A549 (cell line): Measurements from ENCODE around the gene PNKP. TPM values are rescaled to one million over a fixed set of nuclear protein-coding genes. Genes with fewer than 3 reads are reported as not detected.

ENCODE experiments used
- ATAC-seq, 2 experiments: fragments of 200-7000 bp in 1 of 2; fragments of >200 bp in 1 of 2; cut with Nextera tagmentation in 1 of 2; cut with Tn5 transposase in 1 of 2; 3 replicates each; pipeline versions ENCODE4 v1.8.0 to v1.9.1; 2018 to 2020; ENCODE audit warnings: mild to moderate bottlenecking in 1 of 2, moderate library complexity in 1 of 2
- CTCF ChIA-PET: fragments of 300-600 bp; sonication (Branson Sonifier 250); formaldehyde crosslinking; extraction: SDS; loops from one replicate; lab custom pipeline; 2021; ENCODE audit warnings: antibody characterized with exemption, inconsistent platforms; lab: Yijun Ruan, JAX
- POLR2A ChIA-PET: fragments of 350-600 bp; formaldehyde crosslinking; extraction: SDS; loops from one replicate; lab custom pipeline; 2021; ENCODE audit warnings: antibody characterized with exemption, inconsistent platforms; lab: Yijun Ruan, JAX
- DNase-seq, 2 experiments: peaks; one replicate each; pipeline versions ENCODE4 v3.0.0 to v3.0.0-alpha.2; 2011 to 2016; ENCODE audit warnings: low read depth in 1 of 2, low spot score in 1 of 2
- FAIRE-seq: peaks from 2 replicates; lab custom pipeline; 2011; peaks lifted over from hg19 to GRCh38; lab: Jason Lieb, UNC
- H3K27ac ChIP-seq, 2 experiments: fragments of >200 bp; sonication (Bioruptor Twin); formaldehyde crosslinking; 3 replicates each; pipeline ENCODE4 v1.5.1; 2016 to 2017
- H3K4me1 ChIP-seq: fragments of >200 bp; sonication (Bioruptor Twin); formaldehyde crosslinking; 3 replicates; pipeline ENCODE4 v1.6.1; 2016
- H3K4me2 ChIP-seq: fragments of >200 bp; sonication (Bioruptor Twin); formaldehyde crosslinking; 3 replicates; pipeline ENCODE4 v1.6.1; 2016
- H3K4me3 ChIP-seq: fragments of >200 bp; sonication (Bioruptor Twin); formaldehyde crosslinking; 3 replicates; pipeline ENCODE4 v1.5.1; 2016
- H3K9me3 ChIP-seq: fragments of >200 bp; sonication (Bioruptor Twin); formaldehyde crosslinking; 3 replicates; pipeline ENCODE4 v1.6.1; 2016
- BHLHE40 ChIP-seq: IDR thresholded peaks from 2 replicates; pipeline ENCODE4 v1.6.1; 2012; ENCODE audit warnings: low read depth, low read length, inconsistent platforms
- CBX8 ChIP-seq: fragments of 200-600 bp; sonication (generic); IDR thresholded peaks from 2 replicates; pipeline ENCODE4 v1.6.1; 2016
- EHMT2 ChIP-seq: fragments of 200-600 bp; sonication (generic); IDR thresholded peaks from 2 replicates; pipeline ENCODE4 v1.6.1; 2016; ENCODE audit warnings: antibody characterized with exemption, low read depth, mild to moderate bottlenecking, moderate library complexity
- EP300 ChIP-seq, 2 experiments: fragments of >200 bp; sonication (Bioruptor Twin); formaldehyde crosslinking; IDR thresholded peaks; 2 replicates in 1 of 2; 3 replicates in 1 of 2; pipeline ENCODE4 v1.6.1; 2016 to 2017
- ESRRA ChIP-seq: fragments of 150-350 bp; IDR thresholded peaks from 2 replicates; pipeline ENCODE4 v1.6.1; 2014; ENCODE audit warnings: mild to moderate bottlenecking, low read length, borderline replicate concordance
- FOSL2 ChIP-seq, 2 experiments: fragments of 450-650 bp in 1 of 2; fragments of >200 bp in 1 of 2; sonication (Bioruptor Twin) in 1 of 2; formaldehyde crosslinking; IDR thresholded peaks; 2 replicates each; pipeline versions ENCODE4 v1.5.0 to v1.6.1; 2016 to 2020; ENCODE audit warnings: mild to moderate bottlenecking in 1 of 2, moderate library complexity in 1 of 2
- GATA3 ChIP-seq: IDR thresholded peaks from 2 replicates; pipeline ENCODE4 v1.6.1; 2012; ENCODE audit warnings: borderline replicate concordance
- HDAC2 ChIP-seq: fragments of 200-600 bp; sonication (generic); IDR thresholded peaks from 2 replicates; pipeline ENCODE4 v1.6.1; 2016
- HOXA7 ChIP-seq: fragments of 250-450 bp; sonication (Bioruptor Pico); IDR thresholded peaks from 2 replicates; pipeline ENCODE4 v1.5.0; 2020; ENCODE audit warnings: mild to moderate bottlenecking, moderate library complexity
- HOXB5 ChIP-seq: fragments of 250-450 bp; sonication (Bioruptor Pico); IDR thresholded peaks from 2 replicates; pipeline ENCODE4 v1.5.0; 2020; ENCODE audit warnings: mild to moderate bottlenecking, moderate library complexity
- KDM5A ChIP-seq: fragments of 200-600 bp; sonication (generic); IDR thresholded peaks from 2 replicates; pipeline ENCODE4 v1.6.1; 2016; ENCODE audit warnings: antibody characterized with exemption, mild to moderate bottlenecking
- NPAS2 ChIP-seq: fragments of 250-450 bp; sonication (Bioruptor Pico); IDR thresholded peaks from 2 replicates; pipeline ENCODE4 v1.8.0; 2022; ENCODE audit warnings: mild to moderate bottlenecking, moderate library complexity, borderline replicate concordance
- PHF8 ChIP-seq: fragments of 200-600 bp; sonication (generic); IDR thresholded peaks from 2 replicates; pipeline ENCODE4 v1.6.1; 2016; ENCODE audit warnings: low read depth, mild to moderate bottlenecking, antibody characterized with exemption, moderate library complexity, borderline replicate concordance
- RAD21 ChIP-seq, 2 experiments: fragments of >200 bp in 1 of 2; sonication (Bioruptor Twin) in 1 of 2; formaldehyde crosslinking in 1 of 2; IDR thresholded peaks in 1 of 2; conservative IDR thresholded peaks in 1 of 2; 2 replicates in 1 of 2; 3 replicates in 1 of 2; pipeline ENCODE4 v1.6.1; 2012 to 2018; ENCODE audit warnings: inconsistent platforms in 1 of 2
- RNF2 ChIP-seq: fragments of 200-600 bp; sonication (generic); IDR thresholded peaks from 2 replicates; pipeline ENCODE4 v1.6.1; 2016; ENCODE audit warnings: low read depth, mild to moderate bottlenecking, antibody characterized with exemption, moderate library complexity, borderline replicate concordance
- TFCP2L1 ChIP-seq: fragments of 250-450 bp; sonication (Bioruptor Pico); IDR thresholded peaks from 2 replicates; pipeline ENCODE4 v1.5.0; 2021; ENCODE audit warnings: mild to moderate bottlenecking
- TP53 ChIP-seq: fragments of 250-450 bp; sonication (Bioruptor Pico); IDR thresholded peaks from 2 replicates; pipeline ENCODE4 v1.5.0; 2021; ENCODE audit warnings: mild to moderate bottlenecking, moderate library complexity
- ZFP36 ChIP-seq: fragments of 450-650 bp; IDR thresholded peaks from 2 replicates; pipeline ENCODE4 v1.6.1; 2014; ENCODE audit warnings: borderline replicate concordance; ENCODE audit not compliant: partially characterized antibody
- ZNF302 ChIP-seq: fragments of 250-450 bp; sonication (Bioruptor Pico); IDR thresholded peaks from 2 replicates; pipeline ENCODE4 v1.9.0; 2021; ENCODE audit warnings: inconsistent platforms, mild to moderate bottlenecking, moderate library complexity
- WGBS: methylation state at CpG from one replicate; pipeline ENCODE4 v1.1.6; 2017; ENCODE audit errors: missing lambda C conversion rate; 5-methylcytosine and 5-hydroxymethylcytosine counted together
- polyA plus RNA-seq, 4 experiments: library from polyadenylated mRNA; depleted of rRNA in 3 of 4; stranded (reverse); fragments of >200 nt; fragmentation: RNase III in 1 of 4; extraction: RNeasy Plus Mini Kit Qiagen cat#74134 plus additional on column Dnase treatment in 1 of 4; gene quantifications; 2 replicates in 3 of 4; 3 replicates in 1 of 4; pipeline ENCODE4 v1.2.3, GENCODE V29; 2011 to 2017
- TF ChIP-seq, protein P1 (sequence below): fragments of 150-350 bp; IDR thresholded peaks from 2 replicates; pipeline ENCODE4 v1.6.1; 2014; ENCODE audit warnings: low read depth, mild to moderate bottlenecking, low read length
- TF ChIP-seq, protein P2 (sequence below): fragments of 450-650 bp; IDR thresholded peaks from 2 replicates; pipeline ENCODE4 v1.6.1; 2014; ENCODE audit warnings: antibody characterized with exemption

The PNKP gene
- polyA plus RNA-seq, 2 of the 4 experiments (the other 2 are of a cell fraction), result 23.3 to 71.2 TPM

DNA sequence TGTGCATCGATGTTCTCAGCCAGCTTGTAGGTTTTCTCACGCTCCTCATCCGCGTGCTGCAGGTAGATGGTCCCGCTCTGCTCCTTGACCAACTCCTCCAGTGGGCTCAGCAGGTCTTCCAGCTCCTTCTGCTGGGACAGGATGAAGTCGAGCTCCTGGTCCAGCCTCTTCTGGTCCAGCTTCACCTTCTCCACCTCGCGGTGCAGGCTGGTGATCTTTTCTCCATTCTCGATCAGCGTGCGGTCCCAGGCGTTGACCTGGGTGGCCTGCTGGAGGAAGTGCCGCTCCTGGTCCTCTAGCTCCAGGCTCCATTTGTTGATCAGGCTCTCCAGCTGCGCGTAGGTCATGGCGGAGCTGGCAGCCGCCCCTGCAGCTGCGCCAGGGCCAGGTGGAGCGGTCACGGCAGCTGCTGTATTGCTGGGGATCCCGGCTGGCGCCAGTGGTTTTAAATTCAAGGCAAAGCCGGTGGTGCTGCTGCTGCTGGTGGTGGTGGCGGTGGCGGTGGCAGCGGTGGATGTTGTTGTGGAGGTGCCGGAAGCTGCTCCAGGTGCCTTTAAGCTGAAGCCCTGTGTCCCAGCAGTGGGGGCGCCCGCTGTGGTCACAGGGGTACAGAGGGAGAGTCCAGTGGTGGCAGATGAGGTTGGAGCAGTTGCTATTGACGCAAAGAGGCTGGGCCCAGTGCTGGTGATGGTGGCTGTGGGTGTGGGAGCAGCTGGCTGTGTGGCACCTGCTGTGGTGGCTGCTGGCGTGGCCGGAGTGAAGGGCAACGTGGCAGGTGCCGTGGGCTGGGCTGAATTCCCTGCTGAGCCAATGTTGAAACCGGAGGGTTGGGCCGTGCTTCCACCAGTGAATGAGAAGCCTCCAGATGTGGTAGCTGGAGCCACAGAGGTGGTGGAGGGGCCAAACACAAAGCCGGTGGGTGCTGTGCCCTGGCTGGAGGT lies 41.4 kb upstream of the PNKP start:
- Histone ChIP-seq H3K4me1 (no peaks in the 10 kb centered on the region), H3K9me3 (no peaks in the 10 kb centered on the region), H3K4me3 (no peak overlapping the region), H3K27ac (no peak overlapping the region), H3K4me2 (no peak overlapping the region)
- no peak for TF ChIP-seq FOSL2 (IDR thresholded peaks at IDR 0.05)
- no peak for TF ChIP-seq FOSL2 (CRISPR knock-in tag; IDR thresholded peaks at IDR 0.05)
- TF ChIP-seq ZFP36, result no peak
- TF ChIP-seq, protein P1, sequence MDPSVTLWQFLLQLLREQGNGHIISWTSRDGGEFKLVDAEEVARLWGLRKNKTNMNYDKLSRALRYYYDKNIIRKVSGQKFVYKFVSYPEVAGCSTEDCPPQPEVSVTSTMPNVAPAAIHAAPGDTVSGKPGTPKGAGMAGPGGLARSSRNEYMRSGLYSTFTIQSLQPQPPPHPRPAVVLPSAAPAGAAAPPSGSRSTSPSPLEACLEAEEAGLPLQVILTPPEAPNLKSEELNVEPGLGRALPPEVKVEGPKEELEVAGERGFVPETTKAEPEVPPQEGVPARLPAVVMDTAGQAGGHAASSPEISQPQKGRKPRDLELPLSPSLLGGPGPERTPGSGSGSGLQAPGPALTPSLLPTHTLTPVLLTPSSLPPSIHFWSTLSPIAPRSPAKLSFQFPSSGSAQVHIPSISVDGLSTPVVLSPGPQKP, result no peak
- no peak for TF ChIP-seq PHF8
- TF ChIP-seq CBX8, result no peak
- TF ChIP-seq KDM5A, result no peak
- no peak for TF ChIP-seq RNF2
- no peak for TF ChIP-seq BHLHE40
- TF ChIP-seq, protein P2, sequence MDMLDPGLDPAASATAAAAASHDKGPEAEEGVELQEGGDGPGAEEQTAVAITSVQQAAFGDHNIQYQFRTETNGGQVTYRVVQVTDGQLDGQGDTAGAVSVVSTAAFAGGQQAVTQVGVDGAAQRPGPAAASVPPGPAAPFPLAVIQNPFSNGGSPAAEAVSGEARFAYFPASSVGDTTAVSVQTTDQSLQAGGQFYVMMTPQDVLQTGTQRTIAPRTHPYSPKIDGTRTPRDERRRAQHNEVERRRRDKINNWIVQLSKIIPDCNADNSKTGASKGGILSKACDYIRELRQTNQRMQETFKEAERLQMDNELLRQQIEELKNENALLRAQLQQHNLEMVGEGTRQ, result no peak
- no peak for TF ChIP-seq GATA3
- TF ChIP-seq HOXB5 (CRISPR knock-in tag), result no peak
- no peak for TF ChIP-seq TP53 (CRISPR knock-in tag)
- TF ChIP-seq RAD21 (conservative IDR thresholded peaks at IDR 0.05 in 1 of 2, IDR thresholded peaks at IDR 0.05 in 1 of 2), result no peak
- FAIRE-seq, result no peak
- no peak for DNase-seq
- POLR2A ChIA-PET, result interaction anchor here (0.5 to 1.0 kb wide), 2 partner anchors 17 to 21 kb away, joined by 3 to 4 read pairs; no protein-coding TSS in a partner anchor
- ATAC-seq, result no peak
- WGBS, result 96% methylated on average over 37 of the region's 37 CpGs
- CTCF ChIA-PET, result interaction anchor here (1.0 to 2.4 kb wide), 4 partner anchors 11 to 29 kb away, joined by 3 to 14 read pairs (median 6); no protein-coding TSS in a partner anchor

DNA sequence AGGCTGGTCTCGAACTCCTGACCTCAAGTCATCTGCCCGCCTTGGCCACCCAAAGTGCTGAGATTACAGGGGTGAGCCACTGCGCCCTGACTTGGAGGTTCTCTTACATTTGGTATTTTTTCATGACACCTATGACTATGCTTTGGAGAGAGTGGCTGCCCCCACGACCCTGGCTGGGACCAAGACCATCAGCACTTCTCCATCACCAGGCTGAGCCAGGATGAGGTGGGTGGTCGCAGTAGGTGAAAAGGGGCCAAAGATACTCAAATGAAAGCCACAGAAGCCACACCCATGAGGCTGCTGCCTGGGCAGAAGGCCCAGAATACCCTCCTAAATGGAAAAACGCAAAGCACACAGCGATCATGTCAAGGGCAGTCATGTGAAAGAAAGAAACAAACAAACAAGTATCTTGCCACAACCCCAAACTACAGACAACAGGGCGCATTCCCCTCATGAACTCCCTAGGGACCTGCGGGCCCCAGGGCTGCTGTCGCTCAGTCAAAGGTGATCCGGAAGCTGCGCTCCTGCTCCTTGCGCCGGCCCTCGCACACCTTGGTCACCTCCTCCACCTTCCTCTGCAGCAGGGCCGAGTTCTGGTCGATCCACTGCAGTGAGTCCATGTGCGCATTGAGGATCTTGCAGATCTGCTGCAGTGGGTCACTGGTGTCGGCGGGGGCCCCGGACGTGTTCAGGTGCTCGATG lies 40.5 kb upstream of the PNKP start:
- DNase-seq (no peak), FAIRE-seq (no peak), ATAC-seq (no peak)
- no peak for TF ChIP-seq NPAS2 (CRISPR knock-in tag)
- no peak for TF ChIP-seq ZFP36
- no peak for TF ChIP-seq ZNF302 (CRISPR knock-in tag)
- no peak for TF ChIP-seq HDAC2
- no peak for TF ChIP-seq TFCP2L1 (CRISPR knock-in tag)
- no peak for TF ChIP-seq EP300 (IDR thresholded peaks at IDR 0.05)
- TF ChIP-seq HOXA7 (CRISPR knock-in tag), result no peak
- no peak for TF ChIP-seq EHMT2
- TF ChIP-seq ESRRA, result no peak
- no peak overlapping the region for H3K4me3 ChIP-seq
- CTCF ChIA-PET, result interaction anchor here (1.0 to 2.4 kb wide), 7 partner anchors 10 to 30 kb away, joined by 3 to 14 read pairs (median 6); no protein-coding TSS in a partner anchor
- POLR2A ChIA-PET, result interaction anchor here (0.5 to 1.0 kb wide), 2 partner anchors 18 to 22 kb away, joined by 3 to 4 read pairs; no protein-coding TSS in a partner anchor
- no peak overlapping the region for H3K4me2 ChIP-seq
- 96% methylated on average over 23 of the region's 23 CpGs for WGBS
- no peaks in the 10 kb centered on the region for H3K4me1 ChIP-seq
- no peaks in the 10 kb centered on the region for H3K9me3 ChIP-seq
- H3K27ac ChIP-seq, result no peak overlapping the region
